GM21381 (cell line): ENCODE data around the gene PFKFB2.

Experiments
- ATAC-seq: cut with Tn5 transposase; IDR thresholded peaks from one replicate; pipeline ENCODE4 v1.9.1; 2021; ENCODE audit warnings: mild to moderate bottlenecking, moderate library complexity; ENCODE audit not compliant: unreplicated experiment

The PFKFB2 gene

DNA sequence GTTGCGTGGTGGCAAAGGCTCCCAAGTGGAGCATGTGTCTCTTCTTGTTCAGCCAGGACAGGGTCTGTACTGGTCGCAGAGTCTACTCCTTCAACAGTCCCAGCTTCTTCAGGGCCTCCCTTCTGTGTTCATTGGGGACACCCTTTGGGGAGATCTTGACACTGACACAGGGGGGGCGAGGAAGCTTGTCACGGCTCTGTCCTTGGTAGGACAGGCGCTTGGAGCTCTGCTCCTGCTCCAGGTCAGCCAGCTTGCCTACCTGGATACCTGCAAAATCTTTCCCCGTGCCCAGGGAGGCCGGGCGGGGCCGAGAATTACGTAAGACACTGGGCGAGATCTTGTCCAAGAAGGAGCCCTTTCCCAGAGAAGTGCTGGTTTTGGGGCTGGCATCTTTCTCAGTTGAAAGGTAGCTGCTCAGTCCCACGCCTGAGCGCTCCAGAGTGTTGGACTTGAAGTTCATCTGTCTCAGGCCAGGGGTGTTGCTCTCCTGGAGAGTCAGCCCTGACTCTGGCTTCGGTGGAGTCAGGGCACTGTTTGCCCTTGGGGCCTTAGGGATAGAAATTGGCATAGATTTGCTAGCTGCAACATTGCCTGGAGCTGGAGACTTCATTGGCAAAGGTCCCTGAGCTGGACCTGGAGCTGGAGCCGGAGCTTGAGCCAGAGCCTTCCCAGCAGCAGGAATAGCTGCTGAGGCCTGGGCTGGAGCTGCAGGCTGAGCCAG, 31.0 kb upstream of the PFKFB2 start:
- no peak for ATAC-seq

DNA sequence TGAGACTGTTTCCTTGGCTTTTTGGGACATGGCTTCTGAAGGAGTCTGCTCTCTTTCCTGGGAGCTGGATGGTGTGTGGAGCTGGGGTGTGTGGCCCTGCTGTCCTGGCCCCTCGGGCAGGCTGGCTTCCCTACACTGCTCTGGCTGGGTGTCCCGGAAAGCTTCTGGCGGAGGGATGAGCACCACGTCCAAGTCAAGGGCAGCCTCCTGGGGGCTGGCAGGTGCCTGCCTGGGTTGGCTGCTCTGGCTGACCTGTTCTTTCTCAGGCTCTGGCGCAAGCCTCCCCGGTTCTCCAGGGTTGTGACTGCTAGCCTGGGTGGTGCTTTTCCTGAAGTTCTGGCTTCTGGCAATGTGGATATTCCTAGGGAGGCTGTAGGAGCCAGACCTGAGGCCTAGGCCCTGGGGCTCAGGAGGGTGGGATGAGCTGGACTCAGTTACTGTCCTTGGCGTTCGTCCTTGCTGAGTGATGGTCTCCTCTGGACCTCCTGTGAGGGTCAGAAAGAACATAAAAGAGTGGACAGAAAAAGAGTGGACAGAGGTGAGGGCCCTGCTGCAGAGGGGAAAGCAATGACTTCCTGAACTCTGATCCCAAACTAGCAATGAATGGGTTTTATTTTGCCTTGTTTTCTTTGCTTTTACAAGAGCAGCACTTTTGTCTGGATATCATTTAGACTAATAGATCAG, 29.9 kb upstream of the PFKFB2 start:
- ATAC-seq = no peak

DNA sequence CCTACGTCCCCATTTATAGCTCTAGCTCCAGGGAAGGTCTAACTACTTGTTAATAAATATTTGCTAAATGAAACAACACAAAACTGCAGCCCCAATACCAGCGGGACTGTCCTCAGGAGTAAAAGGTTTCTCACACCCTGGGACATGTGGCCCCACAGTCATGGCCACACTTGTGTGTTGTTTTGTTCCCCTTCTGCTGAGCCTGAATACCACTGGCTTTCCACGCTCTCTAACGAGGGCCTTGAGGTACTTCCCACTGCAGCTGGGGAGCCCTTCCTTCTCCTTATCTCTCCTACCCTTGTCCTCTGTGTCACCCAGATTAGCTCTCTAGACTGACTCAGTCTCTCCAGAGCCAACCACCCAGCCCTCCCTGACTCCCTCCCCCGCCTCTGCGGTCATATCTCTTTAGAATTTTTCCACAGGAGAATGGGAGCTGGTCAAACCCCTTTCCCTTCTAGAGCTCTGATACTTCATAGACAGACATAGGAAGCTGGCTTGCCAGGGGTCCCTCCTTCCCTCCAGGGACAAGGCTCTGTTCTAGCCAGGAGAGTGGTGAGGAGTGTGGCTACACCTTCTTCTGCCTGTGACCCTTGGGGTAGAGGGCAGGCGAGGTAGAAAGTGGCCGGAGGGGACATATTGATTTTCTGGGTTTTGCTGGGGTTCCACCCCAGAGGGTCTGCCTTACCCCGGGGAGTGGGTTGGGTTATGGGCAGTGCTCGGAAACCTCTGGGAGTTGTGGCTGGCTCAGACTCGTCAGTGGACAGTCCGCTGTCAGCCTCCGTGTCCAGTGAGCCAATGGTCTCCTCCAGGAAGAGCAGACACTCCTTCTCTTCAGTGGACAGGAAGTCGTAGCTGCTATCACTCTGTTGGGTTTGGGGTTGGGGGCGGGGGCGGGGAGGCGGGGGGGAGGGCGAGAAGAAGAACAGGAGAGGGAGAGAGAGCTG, 28.6 kb upstream of the PFKFB2 start:
- ATAC-seq = no peak

DNA sequence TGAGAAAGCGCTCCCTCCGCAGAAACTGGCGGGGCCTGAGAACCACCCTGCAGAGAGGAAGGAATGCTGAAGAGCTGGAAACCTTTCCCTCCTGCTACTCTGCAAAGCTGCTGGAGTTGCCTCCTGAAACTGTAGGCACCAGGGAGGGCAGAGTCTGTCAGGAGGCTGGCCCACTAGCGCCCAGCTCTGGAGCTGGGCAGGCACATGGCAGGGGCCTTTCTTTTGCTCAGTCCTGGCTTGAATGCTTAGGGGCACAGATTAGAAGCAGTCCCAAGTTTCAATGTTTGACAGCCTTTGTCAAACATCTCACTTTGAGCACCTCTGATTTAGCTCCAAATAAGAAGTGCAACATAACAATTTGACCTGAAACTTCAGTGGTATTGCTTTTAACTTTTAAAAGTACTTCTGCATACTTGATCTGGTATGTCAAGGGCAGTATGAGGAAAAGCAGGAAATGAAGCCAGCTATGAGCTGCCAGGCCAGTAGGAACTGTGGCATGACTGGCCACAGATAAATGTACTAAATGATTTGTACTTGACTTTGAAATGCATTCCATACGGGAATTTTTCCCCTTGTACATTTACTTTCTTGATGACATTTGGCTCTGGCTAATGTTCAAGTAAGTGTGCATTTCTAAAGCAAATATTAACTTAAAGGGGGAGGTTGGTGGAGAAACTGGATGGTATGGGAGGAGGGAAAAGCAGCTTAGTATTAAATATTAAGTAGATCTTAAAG, 27.8 kb upstream of the PFKFB2 start:
- ATAC-seq = no peak

GRCh38 chr1:207026104-207026534, 27.0 kb upstream of the PFKFB2 start:
- ATAC-seq = no peak

GRCh38 chr1:207027206-207027777, 25.8 kb upstream of the PFKFB2 start:
- ATAC-seq = no peak

DNA sequence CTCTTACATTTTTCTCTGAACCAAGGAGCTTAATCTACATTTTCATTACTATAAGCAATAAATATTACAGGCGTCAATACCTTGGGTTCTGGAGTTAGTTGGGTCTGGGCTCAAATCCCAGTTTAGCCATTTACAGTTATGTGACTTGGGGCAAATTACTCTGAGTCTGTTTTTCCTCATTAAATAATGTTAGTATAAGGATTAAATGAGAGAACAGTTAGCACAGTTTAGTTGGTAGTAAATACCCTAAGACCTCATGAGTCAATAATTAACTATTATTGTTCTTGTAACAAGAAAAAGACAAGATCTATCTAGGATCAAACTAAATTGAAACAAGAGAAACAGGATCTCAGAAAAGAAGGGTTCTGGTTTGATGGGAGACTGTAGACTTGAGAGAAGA, 25.2 kb upstream of the PFKFB2 start:
- no peak for ATAC-seq

DNA sequence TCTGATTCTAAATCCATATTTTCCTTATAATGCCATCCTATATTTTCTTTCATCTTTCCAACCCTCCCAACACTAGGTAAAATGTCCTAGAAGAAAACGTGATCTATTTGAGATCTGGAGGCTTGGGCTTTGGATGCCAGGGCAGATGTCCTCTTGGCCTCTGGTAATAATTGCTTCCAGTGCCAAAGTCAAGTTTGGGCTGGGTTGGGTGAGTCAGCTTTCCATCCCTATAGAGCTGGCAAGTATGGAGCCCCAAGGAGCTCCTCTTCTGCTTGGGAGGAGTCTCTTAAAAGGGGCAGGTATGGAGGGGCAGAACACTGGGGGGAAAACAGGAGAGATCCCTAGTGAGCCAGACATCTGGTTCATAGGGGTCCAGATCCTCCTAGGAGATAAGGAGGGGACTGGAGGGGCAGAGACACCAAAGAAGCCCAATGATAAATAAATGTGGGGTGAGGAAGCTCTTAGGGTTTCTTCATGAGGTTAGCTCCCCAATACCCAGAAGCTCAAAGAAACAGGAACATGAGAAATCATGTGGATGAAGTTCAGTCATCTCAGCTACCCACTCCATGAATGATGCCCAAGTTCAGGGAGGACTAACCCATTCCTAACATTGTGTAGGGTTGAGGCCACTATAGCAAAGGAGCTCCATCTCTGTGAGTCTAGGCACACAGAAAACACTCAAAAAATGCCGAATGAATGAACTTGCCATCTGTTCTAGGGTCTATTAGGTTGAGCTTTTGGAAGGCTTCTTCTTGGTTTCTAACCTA, 24.0 kb upstream of the PFKFB2 start:
- ATAC-seq = no peak

DNA sequence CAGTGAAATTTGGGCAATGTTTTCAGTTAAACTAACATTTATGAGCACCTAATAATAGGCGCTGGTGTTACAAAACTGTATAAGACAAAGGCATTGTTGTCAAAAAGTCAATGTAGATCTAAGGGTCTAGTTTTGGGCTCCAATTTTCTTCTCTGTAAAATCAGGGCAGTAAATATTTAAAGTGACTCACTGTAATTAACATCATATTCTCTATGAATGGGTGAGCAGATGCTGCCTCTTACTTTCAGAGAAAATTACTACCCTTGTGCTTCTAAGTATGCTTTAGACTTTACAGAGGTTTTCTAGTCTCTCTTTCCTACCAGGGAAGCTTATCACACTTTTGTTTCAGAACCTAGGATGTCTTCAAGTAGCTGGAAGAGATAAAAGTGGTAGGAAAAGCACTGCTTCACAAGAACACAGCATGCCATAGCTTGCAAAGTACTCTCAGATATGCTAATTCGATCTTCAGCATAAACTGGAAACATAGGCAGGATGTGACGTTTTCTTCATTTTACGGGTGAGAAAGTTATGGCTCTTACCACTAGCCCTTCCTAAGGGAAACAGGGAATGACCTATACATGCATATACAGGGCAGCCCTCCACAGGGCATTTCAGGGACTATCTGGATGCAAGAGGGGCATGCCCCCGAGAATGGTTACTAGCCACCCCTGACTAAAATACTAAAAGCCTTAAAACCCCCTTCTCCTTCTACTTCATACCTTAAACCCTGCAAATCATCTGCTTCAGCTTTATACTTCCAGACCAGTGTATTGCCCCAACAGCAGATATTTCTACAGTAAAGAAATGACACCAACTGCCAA, 23.2 kb upstream of the PFKFB2 start:
- no peak for ATAC-seq

GRCh38 chr1:207030522-207031009, 22.5 kb upstream of the PFKFB2 start:
- ATAC-seq = no peak

DNA sequence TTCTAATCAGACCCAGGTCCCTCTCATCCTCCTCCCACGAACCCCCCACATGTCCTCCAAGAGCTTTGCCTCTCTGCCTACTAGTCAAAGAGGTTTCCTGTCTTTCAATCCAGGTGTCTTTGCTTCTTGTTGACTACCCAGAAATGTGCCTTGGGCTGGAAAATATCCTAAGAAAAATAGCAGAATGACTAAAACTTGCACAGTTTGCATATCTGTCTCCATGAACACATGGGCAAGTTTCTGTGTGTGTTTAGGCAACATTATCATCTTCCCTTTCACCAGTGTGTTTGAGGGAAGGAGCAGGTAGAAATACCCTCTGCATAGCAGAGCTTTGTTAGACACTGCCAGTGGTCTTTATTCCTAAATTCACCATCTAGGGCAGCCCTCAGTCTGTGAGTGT, 22.1 kb upstream of the PFKFB2 start:
- no peak for ATAC-seq

DNA sequence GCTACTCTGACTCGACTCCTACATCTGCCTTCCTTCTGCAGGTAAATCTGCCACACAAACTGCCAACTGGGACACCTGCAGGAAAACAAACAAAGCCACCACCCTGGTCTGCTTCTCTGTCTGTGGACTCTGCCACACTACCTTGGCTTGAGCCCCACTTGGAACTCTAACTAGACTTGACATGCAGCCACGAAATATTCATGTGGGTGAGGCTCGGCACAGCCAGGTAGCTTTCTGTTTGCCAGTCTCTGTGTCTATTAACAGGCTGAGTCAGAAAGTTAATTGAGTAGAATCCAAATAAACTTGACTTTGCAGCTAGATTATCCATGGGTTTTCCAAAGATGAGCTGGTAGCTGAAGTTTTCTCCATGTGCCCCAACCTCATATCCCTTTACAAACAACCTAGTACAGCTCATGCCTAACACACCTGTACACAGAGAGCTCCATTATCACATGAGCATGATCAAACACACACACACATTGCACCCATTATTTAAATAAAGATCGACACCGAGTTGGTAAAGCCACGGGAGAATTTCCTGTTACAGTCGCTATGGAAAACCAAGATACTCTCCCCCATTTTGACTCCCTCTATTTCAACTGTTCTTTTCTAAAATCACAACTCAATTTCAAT, 21.3 kb upstream of the PFKFB2 start:
- ATAC-seq = no peak

DNA sequence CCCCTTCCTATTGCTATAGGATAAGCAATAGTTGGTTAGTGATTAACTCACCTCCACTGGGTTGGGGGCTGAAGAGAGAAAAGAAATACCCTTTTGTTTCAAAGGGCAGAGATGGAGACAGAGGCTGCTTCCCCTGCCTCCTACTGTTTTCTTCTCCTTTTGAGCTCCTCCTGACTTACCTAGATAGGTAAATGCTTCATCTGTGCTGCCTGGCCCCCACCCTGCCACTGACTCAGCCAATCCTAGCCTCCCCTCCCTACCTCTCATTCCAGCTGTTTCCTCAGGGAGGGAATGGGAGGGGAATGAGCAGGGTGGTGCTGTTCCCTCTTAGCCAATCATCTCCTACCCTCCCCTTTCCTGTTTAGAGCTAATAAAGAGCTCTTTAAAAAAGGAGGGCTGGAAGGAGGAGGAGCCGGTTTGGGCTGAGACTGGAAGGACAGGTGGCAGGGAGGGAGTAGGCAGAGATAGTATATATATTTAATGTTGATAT, 20.5 kb upstream of the PFKFB2 start, which contains the start of gene C1orf116:
Gene C1orf116 (minus strand): TSS at position 229 of the 490 bp plus-strand sequence. CDS start 5,158 bp downstream, outside the sequence.
- no peak for ATAC-seq

GRCh38 chr1:207033302-207033701, 19.8 kb upstream of the PFKFB2 start:
- ATAC-seq = no peak

- no peak for ATAC-seq
Observed at GRCh38 chr1:207034208-207034607, 18.9 kb upstream of the PFKFB2 start.

DNA sequence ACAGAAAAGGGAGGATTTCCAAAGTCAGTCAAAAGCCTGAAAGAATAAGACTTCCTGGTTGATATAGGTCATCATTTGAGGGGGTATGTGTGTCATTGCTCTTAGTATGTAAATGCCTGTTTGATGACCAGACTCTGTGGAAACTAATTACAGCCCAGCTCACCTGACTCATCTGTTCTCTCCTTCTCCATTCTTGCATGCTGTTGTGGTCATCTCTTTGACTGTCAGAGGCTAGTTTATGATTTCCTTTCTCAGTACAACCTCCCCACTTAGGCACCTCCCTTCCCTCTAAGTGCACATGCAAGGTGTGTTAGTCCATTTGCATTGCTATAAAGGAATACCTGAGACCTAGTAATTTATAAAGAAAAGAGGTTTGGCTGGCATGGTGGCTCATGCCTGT, 18.1 kb upstream of the PFKFB2 start:
- ATAC-seq = no peak

DNA sequence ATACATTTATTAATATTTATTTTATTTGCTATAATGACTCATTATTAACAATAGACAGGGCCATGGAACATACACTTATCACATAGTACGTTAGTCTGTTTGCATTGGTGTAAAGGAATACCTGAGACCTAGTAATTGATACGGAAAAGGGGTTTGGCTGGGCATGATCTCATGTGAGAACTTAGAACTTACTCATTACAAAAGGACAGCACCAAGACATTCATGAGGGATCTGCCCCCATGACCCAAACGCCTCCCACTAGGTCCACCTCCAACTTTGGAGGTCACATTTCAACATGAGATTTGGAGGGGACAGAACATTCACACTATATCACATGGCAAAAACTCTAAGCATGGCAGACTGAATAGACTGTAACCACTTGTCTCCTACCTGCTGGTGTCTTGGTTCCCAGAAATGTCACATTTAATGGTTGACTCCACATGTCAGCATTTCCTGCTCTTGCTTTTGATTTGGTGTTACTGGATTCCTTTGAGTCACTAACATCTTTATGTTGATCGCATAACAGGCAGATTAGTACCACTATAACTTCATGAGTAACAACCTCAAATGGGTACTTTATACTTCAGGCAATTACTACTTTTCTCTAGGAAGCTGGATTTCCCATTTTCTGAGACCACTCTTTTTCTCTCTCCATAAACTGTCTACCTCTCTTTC, 17.1 kb upstream of the PFKFB2 start:
- ATAC-seq = no peak
